Measurements from ENCODE around the gene CLASP2. TPM values are rescaled to one million over a fixed set of nuclear protein-coding genes. Genes with fewer than 3 reads are reported as not detected.
A peak's percentile ranks its signal among the peaks of the same experiment; 100 is the strongest.
"Not testable (repeated sequence)": the region's sequence is repeated elsewhere in the genome, so short reads cannot be mapped to it uniquely, and the experiment has no call there.

The CLASP2 gene
- total RNA-seq, 1 donor: 71.8 TPM

DNA sequence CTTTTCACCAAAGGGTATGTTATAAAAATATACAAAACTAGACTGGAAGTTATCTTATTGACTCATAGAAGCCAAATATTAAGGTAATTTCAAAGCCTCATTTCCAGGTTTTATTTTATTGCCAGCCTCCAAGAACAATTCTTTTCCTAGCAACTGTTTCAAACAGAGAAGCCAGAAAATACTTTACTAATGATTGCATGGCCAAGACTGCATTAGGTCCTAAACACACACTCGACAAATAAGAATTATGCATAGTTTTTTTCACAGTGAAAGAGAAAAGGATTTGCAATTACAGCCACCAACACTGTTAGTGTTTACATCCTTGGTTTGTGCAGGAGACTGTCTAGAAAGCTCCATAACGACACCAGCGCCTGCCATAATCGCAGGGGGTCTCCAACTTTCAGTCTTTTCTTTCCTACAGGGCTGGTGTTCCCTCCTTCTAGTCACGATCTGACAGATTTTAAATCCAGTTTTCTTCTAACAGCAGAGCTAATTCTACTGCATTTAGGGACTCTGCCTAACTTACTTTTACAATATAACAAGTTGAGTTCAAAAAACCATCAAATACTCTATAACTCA, 58.1 kb downstream of the CLASP2 start:
- H3K9me3 ChIP-seq (ENCODE audit: low read depth, low read length): no peaks in the 10 kb centered on the region
- no peaks in the 10 kb centered on the region for H3K27me3 ChIP-seq (ENCODE audit: insufficient read depth, low read length)
- H3K4me1 ChIP-seq (ENCODE audit: insufficient read depth, low read length): peaks cover 24% of the 10 kb centered on the region
- H3K4me3 ChIP-seq (ENCODE audit: low read length): no peak overlapping the region

DNA sequence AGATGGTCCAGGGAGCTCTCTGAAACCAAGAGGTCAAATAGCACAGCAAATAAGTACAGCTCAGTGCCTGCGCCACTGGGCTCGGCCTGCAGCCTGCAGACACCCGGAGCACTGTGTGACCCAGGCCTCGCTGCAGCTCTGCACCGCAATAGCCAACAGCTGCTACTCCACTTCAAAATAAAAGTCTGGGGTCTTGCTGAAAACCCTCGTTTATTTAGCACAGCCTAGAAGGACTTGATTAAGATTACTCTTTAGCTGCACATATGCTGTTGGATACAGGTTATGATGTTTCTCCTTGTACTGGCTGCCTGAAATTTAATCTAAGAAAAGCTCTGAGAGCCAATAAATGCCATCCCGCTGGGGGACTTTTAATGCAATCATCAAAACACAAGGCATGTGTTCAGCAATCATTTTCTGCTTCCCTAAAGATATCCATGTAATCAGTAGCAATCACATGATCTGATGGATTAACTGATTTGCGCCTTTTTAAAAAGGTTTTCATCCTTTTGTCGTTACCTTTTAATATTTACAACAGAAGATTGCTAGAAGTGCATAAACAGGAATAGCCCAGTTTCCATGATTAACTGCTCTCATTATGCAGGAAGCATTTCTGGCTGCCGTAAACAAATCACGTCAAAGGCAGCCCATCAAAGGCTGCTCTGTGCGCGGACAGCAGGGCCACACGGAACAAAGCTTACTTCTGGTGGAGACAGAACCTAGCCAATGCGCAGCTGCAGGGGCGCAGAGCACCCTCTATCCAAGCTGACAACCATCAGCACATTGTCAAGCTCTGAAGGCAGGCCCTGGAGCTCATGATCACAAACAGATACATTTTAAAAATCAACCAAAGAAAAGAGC, 58.8 kb downstream of the CLASP2 start:
- no peaks in the 10 kb centered on the region for H3K27me3 ChIP-seq (ENCODE audit: insufficient read depth, low read length)
- H3K4me3 ChIP-seq (ENCODE audit: low read length): peak overlapping the region; percentile 23
- peaks cover 18% of the 10 kb centered on the region for H3K4me1 ChIP-seq (ENCODE audit: insufficient read depth, low read length)
- H3K9me3 ChIP-seq (ENCODE audit: low read depth, low read length): no peaks in the 10 kb centered on the region

DNA sequence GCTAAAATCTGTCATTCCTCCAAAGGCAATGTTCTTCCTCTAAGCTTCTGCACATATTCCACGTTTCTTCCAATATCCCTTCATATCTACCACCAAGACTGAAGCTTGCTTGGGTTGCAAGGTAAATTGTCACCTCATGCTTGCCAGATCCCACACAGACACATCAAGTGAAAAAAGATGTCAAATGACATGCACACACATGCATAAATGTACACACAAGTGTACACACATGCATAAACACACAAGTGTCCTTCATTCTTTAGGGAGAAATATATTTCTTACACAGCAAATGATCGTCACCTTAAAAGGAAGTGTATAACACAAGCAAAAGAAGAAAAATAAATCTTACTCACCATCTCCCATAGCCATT, 59.4 kb downstream of the CLASP2 start:
- Histone ChIP-seq H3K4me1 (ENCODE audit: insufficient read depth, low read length) (peaks cover 18% of the 10 kb centered on the region), H3K9me3 (ENCODE audit: low read depth, low read length) (no peaks in the 10 kb centered on the region), H3K4me3 (ENCODE audit: low read length) (peak overlapping the region; percentile 23), H3K27me3 (ENCODE audit: insufficient read depth, low read length) (no peaks in the 10 kb centered on the region)

DNA sequence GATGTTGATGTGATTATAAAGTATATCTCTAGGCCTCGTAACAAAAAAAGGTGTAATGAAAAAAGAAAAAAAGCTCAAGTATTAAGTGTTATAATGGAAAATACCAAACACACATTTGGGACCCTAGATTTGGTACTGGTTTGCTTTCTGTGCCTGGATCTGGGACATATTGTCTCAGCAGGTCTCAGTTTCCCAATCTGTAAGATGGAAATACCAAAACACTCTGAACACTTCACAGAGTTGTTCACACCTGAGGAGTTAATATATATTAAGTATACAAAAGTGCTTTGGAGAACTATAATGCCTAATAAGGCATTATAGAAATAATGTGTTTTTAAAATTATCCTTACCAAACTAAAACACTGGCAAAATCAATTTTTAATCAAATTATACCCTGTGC, 60.0 kb downstream of the CLASP2 start:
- Histone ChIP-seq H3K4me1 (ENCODE audit: insufficient read depth, low read length) (peaks cover 18% of the 10 kb centered on the region), H3K9me3 (ENCODE audit: low read depth, low read length) (no peaks in the 10 kb centered on the region), H3K27me3 (ENCODE audit: insufficient read depth, low read length) (no peaks in the 10 kb centered on the region), H3K4me3 (ENCODE audit: low read length) (no peak overlapping the region)

DNA sequence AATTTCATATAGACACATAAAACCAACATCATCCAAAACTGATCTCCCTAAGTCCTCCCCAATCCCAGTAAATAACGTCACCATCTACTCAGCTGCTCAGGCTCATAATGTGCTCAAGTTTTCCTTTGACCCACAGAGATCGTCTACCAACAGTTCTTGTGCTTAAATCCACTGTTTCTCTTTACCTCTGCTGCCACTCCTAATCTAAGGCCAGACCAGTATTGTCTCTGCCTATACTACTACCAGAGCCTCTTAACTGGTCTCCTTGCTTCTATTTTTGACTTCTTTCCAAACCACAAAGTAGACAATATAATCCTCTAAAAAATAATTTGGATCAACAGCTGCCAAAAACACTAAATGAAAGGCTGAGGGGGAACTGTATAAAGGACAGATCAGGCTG, 65.3 kb downstream of the CLASP2 start:
- H3K9me3 ChIP-seq (ENCODE audit: low read depth, low read length): no peaks in the 10 kb centered on the region
- no peaks in the 10 kb centered on the region for H3K27me3 ChIP-seq (ENCODE audit: insufficient read depth, low read length)
- no peak overlapping the region for H3K4me3 ChIP-seq (ENCODE audit: low read length)
- H3K4me1 ChIP-seq (ENCODE audit: insufficient read depth, low read length): no peaks in the 10 kb centered on the region

DNA sequence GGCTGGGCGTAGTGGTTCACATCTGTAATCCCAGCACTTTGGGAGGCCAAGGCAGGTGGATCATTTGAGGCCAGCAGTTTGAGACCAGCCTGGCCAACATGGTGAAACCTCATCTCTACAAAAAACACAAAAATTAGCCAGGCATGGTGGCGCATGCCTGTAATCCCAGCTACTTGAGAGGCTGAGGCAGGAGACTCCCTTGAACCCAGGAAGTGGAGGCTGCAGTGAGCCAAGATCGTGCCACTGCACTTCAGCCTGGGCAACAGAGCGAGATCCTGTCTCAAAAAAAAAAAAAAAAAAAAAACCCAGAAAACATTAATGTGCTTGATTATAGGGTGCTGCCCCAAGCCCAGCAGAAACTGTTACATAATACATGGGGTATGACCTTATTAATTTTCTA, 67.0 kb downstream of the CLASP2 start:
- not testable (repeated sequence) for H3K9me3 ChIP-seq (ENCODE audit: low read depth, low read length); H3K4me3 ChIP-seq (ENCODE audit: low read length); H3K27me3 ChIP-seq (ENCODE audit: insufficient read depth, low read length); H3K4me1 ChIP-seq (ENCODE audit: insufficient read depth, low read length)

DNA sequence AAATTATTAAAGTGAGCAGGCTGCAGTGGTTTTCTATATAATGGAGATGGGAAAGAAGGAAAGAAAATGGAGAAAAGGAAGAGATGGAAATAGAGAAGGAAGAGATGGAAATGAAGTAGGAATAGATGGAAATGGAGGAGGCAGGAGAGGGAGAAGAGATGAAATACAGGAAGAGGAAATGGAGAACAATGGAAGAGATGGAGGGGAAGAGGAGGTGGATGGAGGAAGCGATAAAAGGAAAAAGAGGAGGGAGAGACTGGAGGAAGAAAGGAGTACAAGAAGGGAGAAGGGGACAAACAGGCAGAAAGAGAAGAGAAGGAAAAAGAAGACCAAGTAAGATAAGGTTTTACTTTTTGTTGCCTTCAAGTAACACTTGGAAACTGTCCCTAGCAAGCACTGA, 67.6 kb downstream of the CLASP2 start:
- Histone ChIP-seq H3K4me3 (ENCODE audit: low read length) (no peak overlapping the region), H3K4me1 (ENCODE audit: insufficient read depth, low read length) (no peaks in the 10 kb centered on the region), H3K27me3 (ENCODE audit: insufficient read depth, low read length) (no peaks in the 10 kb centered on the region), H3K9me3 (ENCODE audit: low read depth, low read length) (no peaks in the 10 kb centered on the region)

DNA sequence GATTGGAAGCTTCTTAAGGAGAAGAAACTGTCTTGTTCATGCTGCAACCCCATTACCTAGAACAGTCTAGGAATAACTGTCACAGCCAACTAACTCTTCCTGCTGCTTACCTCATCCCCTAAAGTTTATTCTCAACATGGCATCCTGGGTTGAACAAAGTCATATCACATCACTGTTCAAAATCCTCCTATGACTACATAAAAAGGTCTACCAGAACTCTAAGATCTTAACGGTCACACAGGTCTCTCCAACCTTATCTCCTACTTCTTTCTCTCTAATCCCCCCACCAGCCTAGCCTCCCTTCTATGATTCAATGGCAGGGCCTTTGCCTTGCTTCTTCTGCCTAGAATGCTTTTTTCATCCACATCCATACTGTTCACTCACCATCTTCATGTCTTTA, 69.3 kb downstream of the CLASP2 start:
- Histone ChIP-seq H3K27me3 (ENCODE audit: insufficient read depth, low read length) (no peaks in the 10 kb centered on the region), H3K4me1 (ENCODE audit: insufficient read depth, low read length) (no peaks in the 10 kb centered on the region), H3K4me3 (ENCODE audit: low read length) (no peak overlapping the region), H3K9me3 (ENCODE audit: low read depth, low read length) (no peaks in the 10 kb centered on the region)

DNA sequence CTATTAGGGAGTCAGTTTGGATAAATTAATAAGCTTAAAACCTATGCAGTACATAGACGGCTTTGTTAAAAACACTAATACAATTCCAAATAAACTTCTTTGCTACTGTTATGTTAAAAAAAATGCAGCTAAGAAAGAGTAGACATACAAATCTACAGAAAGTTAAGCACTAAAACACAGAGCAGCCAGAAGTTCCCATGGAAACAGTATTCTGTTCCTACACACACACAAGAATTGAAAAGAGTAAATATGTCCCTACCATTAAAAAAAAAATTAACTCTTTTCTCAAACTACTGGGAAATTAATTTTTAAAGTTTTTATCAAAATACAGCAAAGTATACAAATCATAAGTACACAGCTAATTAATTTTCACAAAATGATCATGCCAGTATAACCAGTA, 71.6 kb downstream of the CLASP2 start:
- Histone ChIP-seq H3K27me3 (ENCODE audit: insufficient read depth, low read length) (no peaks in the 10 kb centered on the region), H3K4me3 (ENCODE audit: low read length) (no peak overlapping the region), H3K4me1 (ENCODE audit: insufficient read depth, low read length) (no peaks in the 10 kb centered on the region), H3K9me3 (ENCODE audit: low read depth, low read length) (no peaks in the 10 kb centered on the region)

DNA sequence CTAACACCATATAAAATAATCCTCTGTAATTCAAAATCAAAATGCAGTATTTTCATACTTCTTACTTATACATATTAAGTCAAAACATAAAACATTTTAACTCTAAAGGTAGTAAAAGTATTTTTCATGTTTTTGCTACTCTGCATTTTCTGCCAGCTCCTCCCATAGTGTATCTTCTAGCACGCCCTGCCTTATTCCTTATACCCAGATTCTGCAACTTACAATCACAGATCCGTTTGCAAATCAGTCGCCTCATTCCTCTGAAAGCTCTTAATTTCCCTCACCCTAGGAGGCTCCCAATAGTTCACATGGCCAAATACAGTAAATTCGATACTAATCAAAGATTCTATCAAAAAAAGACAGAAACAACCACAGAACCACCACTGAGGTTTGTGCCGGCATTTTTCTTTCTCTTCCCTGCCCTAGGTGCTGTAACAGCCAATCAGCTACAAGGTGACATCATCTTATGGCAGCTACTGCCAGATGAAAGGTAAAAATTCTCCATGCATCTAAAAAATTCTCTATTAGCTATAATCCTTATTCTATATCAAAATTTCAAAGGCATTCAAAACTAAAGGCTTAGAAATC, 72.9 kb downstream of the CLASP2 start:
- H3K9me3 ChIP-seq (ENCODE audit: low read depth, low read length): no peaks in the 10 kb centered on the region
- no peaks in the 10 kb centered on the region for H3K27me3 ChIP-seq (ENCODE audit: insufficient read depth, low read length)
- no peak overlapping the region for H3K4me3 ChIP-seq (ENCODE audit: low read length)
- no peaks in the 10 kb centered on the region for H3K4me1 ChIP-seq (ENCODE audit: insufficient read depth, low read length)

DNA sequence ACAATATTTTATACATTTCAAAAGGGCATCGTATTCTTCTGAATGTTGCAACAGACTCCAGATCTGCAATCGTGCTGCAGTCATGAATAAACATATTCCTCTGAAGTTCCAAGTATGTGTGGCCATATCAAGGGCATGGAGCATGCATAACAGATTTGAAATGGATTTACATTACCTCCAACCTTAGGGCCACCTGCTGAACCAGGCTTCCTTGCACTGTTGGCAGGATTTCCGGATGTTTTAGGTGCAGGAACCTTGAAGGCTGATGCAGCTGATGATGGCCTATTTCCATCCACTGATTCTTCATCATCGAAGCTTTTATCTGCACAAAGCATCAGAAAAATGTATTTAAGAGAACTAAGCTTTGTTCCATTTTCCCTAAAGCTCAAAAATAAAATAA, 73.5 kb downstream of the CLASP2 start:
- H3K4me1 ChIP-seq (ENCODE audit: insufficient read depth, low read length): no peaks in the 10 kb centered on the region
- H3K27me3 ChIP-seq (ENCODE audit: insufficient read depth, low read length): no peaks in the 10 kb centered on the region
- no peaks in the 10 kb centered on the region for H3K9me3 ChIP-seq (ENCODE audit: low read depth, low read length)
- H3K4me3 ChIP-seq (ENCODE audit: low read length): no peak overlapping the region

DNA sequence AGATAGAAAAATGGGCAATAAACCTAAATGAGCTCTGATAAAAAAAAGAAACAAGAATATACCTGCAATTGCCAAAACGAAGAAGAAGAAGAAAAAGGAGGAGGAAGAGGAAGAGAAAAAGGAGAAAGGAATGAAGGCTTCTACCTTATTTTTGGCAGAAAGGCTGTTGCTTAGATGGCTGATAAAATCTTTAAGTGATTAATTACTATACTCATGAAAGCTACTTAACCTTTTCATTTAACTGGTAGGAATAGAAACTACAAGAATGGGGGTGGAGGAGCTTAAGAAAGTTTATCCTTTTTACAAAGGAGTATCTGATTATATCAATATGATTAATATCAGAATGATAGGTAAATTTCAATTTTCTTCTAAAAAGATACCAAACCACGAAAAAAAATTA, 75.2 kb downstream of the CLASP2 start:
- H3K4me1 ChIP-seq (ENCODE audit: insufficient read depth, low read length): no peaks in the 10 kb centered on the region
- no peaks in the 10 kb centered on the region for H3K9me3 ChIP-seq (ENCODE audit: low read depth, low read length)
- H3K27me3 ChIP-seq (ENCODE audit: insufficient read depth, low read length): no peaks in the 10 kb centered on the region
- H3K4me3 ChIP-seq (ENCODE audit: low read length): no peak overlapping the region

DNA sequence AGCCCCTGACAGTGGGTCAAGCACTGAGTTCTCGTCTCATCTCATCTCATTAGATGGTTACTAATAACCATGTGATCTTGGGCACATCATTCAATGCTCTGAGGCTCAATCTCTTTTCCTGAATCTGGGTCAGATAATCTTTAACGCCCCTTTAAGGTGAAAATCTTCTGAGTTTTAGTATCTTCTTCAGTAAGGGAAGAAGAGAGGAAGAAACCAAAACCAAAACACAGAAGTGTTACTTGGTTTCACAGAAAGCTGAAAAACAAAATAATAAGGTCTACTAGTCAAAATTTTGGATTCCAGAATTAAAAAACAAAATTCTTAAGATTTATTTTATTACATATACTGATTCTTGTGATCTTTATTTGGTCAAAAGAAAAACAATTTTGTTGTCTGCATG, 78.2 kb downstream of the CLASP2 start:
- no peaks in the 10 kb centered on the region for H3K4me1 ChIP-seq (ENCODE audit: insufficient read depth, low read length)
- no peak overlapping the region for H3K4me3 ChIP-seq (ENCODE audit: low read length)
- no peaks in the 10 kb centered on the region for H3K9me3 ChIP-seq (ENCODE audit: low read depth, low read length)
- H3K27me3 ChIP-seq (ENCODE audit: insufficient read depth, low read length): no peaks in the 10 kb centered on the region

DNA sequence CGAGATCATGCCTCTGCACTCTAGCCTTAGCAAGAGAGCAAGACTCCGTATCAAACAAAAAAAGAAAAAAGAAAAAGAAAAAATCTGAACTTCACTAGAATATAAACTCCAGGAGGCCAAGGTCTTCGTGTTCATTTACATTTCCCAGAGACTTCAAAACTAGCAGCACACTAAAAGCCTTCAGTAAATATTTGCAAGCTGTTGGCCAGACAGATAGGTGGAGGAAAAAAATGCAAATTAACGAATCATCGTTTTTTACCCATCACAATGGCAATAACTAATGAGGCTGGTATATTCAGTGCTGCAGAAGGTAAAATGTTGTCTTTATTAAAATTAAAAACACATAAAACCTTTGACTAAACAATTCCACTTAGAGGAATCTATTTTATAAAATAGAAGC, 80.6 kb downstream of the CLASP2 start:
- Histone ChIP-seq H3K27me3 (ENCODE audit: insufficient read depth, low read length) (no peaks in the 10 kb centered on the region), H3K9me3 (ENCODE audit: low read depth, low read length) (no peaks in the 10 kb centered on the region), H3K4me1 (ENCODE audit: insufficient read depth, low read length) (no peaks in the 10 kb centered on the region), H3K4me3 (ENCODE audit: low read length) (no peak overlapping the region)

DNA sequence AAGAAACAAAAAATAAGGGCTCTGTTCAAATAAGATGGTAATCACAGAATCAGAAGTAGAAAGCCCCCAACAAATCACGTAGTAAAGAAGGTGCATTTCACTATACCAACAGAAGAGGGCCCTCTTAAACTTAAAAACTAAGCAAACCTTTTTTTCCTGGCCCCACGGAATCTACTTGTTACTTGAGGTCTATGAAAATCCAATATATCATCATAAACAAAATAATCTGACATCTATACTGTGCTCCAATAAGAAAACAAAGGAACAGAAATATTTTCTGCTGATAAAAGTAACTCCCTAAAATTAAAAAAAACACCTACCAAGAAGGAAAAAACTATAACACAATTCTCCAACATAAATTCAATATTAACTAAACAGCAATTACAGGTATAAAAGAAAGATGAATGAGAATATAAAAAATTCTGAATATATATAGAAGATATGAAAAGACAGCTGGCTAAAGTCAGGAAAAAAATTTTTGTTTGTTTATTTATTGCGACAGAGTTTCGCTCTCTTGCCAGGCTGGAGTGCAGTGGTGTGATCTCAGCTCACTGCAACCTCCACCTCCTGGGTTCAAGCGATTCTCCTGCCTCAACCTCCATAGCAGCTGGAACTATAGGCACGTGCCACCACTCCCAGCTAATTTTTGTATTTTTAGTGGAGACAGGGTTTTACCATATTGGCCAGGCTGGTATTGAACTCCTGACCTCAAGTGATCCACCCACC, 81.8 kb downstream of the CLASP2 start:
- no peaks in the 10 kb centered on the region for H3K4me1 ChIP-seq (ENCODE audit: insufficient read depth, low read length)
- H3K4me3 ChIP-seq (ENCODE audit: low read length): no peak overlapping the region
- H3K9me3 ChIP-seq (ENCODE audit: low read depth, low read length): no peaks in the 10 kb centered on the region
- H3K27me3 ChIP-seq (ENCODE audit: insufficient read depth, low read length): no peaks in the 10 kb centered on the region

Measured in mononuclear cell (primary cell).